Activated CD8-positive, alpha-beta T cell treated with anti-CD3 and anti-CD28 coated beads for 36 hours (primary cell): ENCODE data around the gene TCF7L2. TPM values are rescaled to one million over a fixed set of nuclear protein-coding genes. Genes with fewer than 3 reads are reported as not detected.

Experiments used
- ATAC-seq: fragments of 200-7000 bp; cut with Tn5 transposase; one replicate; pipeline ENCODE4 v1.10.0; 2021; ENCODE audit warnings: mild to moderate bottlenecking, moderate library complexity
- CTCF ChIA-PET: fragments of 350-600 bp; sonication (Branson Sonifier 250); formaldehyde crosslinking; loops from one replicate; lab custom pipeline; 2021; ENCODE audit warnings: antibody characterized with exemption; lab: Charles Lee
- POLR2A ChIA-PET: fragments of 350-600 bp; sonication (Branson Sonifier 250); formaldehyde crosslinking; loops from one replicate; lab custom pipeline; 2021; ENCODE audit warnings: antibody characterized with exemption; lab: Charles Lee
- DNase-seq: peaks from one replicate; pipeline ENCODE4 v3.0.0-alpha.2; 2020
- H3K27ac Mint-ChIP-seq: one replicate; pipeline ENCODE4 v1.8.0; 2021; ENCODE audit warnings: mild to moderate bottlenecking, mixed read lengths
- H3K27me3 Mint-ChIP-seq: one replicate; pipeline ENCODE4 v1.8.0; 2021; ENCODE audit warnings: mixed read lengths
- H3K36me3 Mint-ChIP-seq: one replicate; pipeline ENCODE4 v1.8.0; 2021; ENCODE audit warnings: low read depth, mixed read lengths
- H3K4me1 Mint-ChIP-seq: one replicate; pipeline ENCODE4 v1.8.0; 2021; ENCODE audit warnings: low read depth, mixed read lengths
- H3K4me3 Mint-ChIP-seq: one replicate; pipeline ENCODE4 v1.8.0; 2021; ENCODE audit warnings: mild to moderate bottlenecking, moderate library complexity, mixed read lengths
- H3K9me3 Mint-ChIP-seq: one replicate; pipeline ENCODE4 v1.8.0; 2021; ENCODE audit warnings: mixed read lengths
- intact Hi-C: fragments of 100-400 bp; cut with micrococcal nuclease; formaldehyde crosslinking; loops from one replicate; pipeline ENCODE4 v1.10.0; 2022
- total RNA-seq, 2 experiments: library from RNA; stranded (reverse); gene quantifications; one replicate each; pipeline ENCODE4 v1.2.3, GENCODE V29; 2021
- TF ChIP-seq, protein P1 (sequence below): fragments of 200-600 bp; IDR thresholded peaks from one replicate; pipeline ENCODE4 v1.8.0; 2022; ENCODE audit warnings: antibody characterized with exemption, mild to moderate bottlenecking

Gene TCF7L2
- total RNA-seq, 2 experiments from 2014 or later = 1.5 to 1.6 TPM

DNA sequence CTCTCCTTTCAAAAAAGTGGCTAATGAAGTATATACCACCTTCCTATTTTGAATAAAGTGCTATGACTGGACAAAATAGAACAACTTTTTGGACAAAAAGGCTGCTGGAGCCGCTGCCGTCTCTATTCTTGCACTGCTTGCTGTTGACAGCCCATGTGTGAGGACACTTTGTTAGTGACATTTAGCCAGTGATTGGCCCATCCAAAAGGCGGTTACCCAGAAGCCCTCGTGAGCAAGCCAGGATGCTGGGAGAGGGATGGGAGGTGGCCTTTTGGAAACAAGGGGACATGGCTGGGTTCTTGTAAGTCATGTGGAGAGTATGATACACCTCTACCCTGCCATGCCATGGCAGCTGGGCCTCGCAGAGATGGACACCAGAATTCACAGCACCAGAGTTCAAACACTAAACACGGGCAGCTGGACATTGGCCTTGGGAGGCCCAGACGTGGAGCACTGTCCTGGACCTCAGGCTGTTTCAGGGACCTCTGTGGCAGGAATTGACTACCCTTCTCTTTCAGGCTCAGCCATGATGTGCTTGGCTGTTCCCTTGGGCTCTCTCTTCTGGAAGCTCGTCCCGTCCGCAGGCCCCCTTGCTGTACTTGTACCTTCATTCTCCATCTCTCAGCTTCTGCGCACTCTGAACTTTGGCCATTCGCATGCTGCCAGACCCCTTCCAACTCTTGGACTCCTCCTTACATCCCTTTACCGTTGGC, 118.3 kb downstream of the TCF7L2 start:
- intact Hi-C loops = no loop called here
- no peak overlapping the region for H3K4me3 Mint-ChIP-seq
- no peak for DNase-seq
- no peak overlapping the region for H3K27ac Mint-ChIP-seq
- H3K9me3 Mint-ChIP-seq = no peaks in the 10 kb centered on the region
- POLR2A ChIA-PET = no interaction called here
- peaks cover 5% of the 10 kb centered on the region for H3K36me3 Mint-ChIP-seq
- H3K4me1 Mint-ChIP-seq = no peaks in the 10 kb centered on the region
- CTCF ChIA-PET = no interaction called here
- no peak for ATAC-seq
- H3K27me3 Mint-ChIP-seq = no peaks in the 10 kb centered on the region
- TF ChIP-seq, protein P1, sequence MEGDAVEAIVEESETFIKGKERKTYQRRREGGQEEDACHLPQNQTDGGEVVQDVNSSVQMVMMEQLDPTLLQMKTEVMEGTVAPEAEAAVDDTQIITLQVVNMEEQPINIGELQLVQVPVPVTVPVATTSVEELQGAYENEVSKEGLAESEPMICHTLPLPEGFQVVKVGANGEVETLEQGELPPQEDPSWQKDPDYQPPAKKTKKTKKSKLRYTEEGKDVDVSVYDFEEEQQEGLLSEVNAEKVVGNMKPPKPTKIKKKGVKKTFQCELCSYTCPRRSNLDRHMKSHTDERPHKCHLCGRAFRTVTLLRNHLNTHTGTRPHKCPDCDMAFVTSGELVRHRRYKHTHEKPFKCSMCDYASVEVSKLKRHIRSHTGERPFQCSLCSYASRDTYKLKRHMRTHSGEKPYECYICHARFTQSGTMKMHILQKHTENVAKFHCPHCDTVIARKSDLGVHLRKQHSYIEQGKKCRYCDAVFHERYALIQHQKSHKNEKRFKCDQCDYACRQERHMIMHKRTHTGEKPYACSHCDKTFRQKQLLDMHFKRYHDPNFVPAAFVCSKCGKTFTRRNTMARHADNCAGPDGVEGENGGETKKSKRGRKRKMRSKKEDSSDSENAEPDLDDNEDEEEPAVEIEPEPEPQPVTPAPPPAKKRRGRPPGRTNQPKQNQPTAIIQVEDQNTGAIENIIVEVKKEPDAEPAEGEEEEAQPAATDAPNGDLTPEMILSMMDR = no peak

DNA sequence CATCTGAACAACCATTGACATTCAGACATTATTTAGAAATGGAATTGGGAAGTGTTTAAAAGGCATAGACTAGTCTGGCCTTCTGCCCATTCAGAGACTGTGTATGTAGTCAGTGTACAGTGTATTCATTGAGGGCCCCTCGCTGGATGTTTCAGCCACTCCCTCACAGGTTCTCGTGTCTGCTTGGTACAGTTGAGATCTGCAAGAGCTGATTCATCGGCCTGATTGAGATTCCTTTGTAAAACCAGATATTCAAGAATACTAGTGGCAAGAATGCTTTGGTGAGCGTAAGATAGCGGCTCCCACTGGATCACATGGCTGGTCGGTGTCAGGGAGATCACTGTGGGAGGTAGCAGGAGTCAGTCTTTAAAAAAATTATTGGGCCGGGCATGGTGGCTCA, 119.5 kb downstream of the TCF7L2 start:
- H3K4me3 Mint-ChIP-seq = no peak overlapping the region
- ChIA-PET POLR2A (no interaction called here), CTCF (no interaction called here)
- H3K27ac Mint-ChIP-seq = no peak overlapping the region
- intact Hi-C loops = no loop called here
- H3K27me3 Mint-ChIP-seq = no peaks in the 10 kb centered on the region
- no peaks in the 10 kb centered on the region for H3K4me1 Mint-ChIP-seq
- TF ChIP-seq, protein P1 = no peak
- peaks cover 5% of the 10 kb centered on the region for H3K36me3 Mint-ChIP-seq
- no peaks in the 10 kb centered on the region for H3K9me3 Mint-ChIP-seq
- ATAC-seq (no peak), DNase-seq (no peak)

DNA sequence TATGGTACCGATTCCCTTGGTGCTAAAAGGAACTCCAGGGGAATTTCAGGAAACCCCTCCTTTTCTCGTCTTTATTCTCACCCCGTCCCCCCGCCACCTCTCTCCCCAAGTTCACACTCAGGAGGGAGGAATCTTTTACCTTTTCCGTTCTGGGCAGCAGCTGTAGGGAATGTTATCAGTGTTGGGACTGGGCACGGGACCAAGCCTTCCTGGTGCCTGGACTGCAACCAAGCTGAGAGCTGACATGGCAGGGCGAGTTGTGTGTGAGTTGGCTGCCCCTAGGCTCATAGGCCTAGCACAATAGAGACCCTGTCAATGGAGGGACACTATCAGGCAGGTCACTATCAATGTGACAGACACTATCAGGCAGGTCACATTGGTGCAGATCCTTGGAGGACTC, 121.4 kb downstream of the TCF7L2 start:
- TF ChIP-seq, protein P1 = no peak
- ChIA-PET CTCF (no interaction called here), POLR2A (no interaction called here)
- ATAC-seq (no peak), DNase-seq (no peak)
- Mint-ChIP-seq H3K9me3 (no peaks in the 10 kb centered on the region), H3K4me3 (no peak overlapping the region), H3K27me3 (no peaks in the 10 kb centered on the region), H3K27ac (no peak overlapping the region), H3K4me1 (no peaks in the 10 kb centered on the region), H3K36me3 (peaks cover 5% of the 10 kb centered on the region)
- intact Hi-C loops = no loop called here

DNA sequence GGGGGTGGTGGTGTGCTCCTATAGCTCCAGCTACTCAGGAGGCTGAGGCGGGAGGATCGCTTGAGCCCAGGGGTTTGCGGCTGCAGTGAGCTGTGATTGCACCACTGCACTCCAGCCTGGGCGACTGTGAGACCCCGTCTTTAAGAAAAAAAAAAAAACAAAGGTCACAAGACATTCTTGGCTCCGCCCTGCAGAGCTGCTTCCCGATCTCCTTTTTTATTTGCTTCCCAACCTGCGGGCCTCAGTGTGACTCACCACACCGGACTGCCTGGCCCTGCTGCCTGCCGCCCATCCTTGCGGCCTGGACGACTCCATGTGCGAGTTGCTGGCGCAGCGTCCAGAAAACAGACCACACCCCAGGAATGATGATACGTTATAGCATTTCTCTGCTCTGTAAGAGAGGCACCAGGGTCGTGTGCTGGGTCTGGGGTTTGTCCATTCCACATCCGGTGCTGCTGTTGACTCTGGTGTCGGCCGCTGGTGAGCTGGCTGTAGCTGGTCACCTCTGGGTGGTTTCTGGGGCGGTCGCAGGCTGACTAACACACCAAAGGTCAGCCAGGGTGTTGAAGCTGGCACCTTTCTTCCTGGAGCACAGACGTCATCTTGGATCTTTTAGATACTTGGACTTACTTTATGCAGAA, 123.6 kb downstream of the TCF7L2 start:
- Mint-ChIP-seq H3K27me3 (no peaks in the 10 kb centered on the region), H3K27ac (no peak overlapping the region), H3K9me3 (no peaks in the 10 kb centered on the region), H3K4me1 (no peaks in the 10 kb centered on the region), H3K4me3 (no peak overlapping the region), H3K36me3 (peaks cover 5% of the 10 kb centered on the region)
- TF ChIP-seq, protein P1 = no peak
- intact Hi-C loops = no loop called here
- ATAC-seq = no peak
- POLR2A ChIA-PET = no interaction called here
- no peak for DNase-seq
- CTCF ChIA-PET = interaction anchor here (0.7 kb wide), 1 partner anchor 1418 kb away, joined by 3 read pairs; no protein-coding TSS in a partner anchor

DNA sequence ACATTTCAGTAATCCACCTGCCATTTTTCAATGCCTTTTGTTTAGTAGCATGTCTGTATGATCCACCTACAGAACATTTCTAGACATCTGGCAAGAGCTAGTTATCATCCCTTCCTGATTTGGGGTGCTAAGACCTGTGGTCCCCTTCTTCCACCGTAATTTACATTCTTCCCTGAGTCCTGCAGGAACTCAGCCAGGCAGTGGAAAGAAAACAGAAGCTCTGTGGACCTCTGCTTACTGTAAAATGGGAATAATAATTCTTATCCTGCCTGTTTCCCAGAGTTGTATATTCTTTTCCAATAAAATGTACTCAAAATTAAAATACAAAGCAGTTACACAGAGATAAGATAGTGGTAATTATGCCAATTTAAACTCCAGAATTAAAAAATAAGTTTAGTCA, 126.9 kb downstream of the TCF7L2 start:
- no peak for ATAC-seq
- Mint-ChIP-seq H3K9me3 (no peaks in the 10 kb centered on the region), H3K4me1 (no peaks in the 10 kb centered on the region), H3K36me3 (no peaks in the 10 kb centered on the region), H3K27me3 (no peaks in the 10 kb centered on the region), H3K27ac (no peak overlapping the region), H3K4me3 (no peak overlapping the region)
- POLR2A ChIA-PET = interaction anchor here (1.3 kb wide), 1 partner anchor 11 kb away, joined by 4 read pairs; no protein-coding TSS in a partner anchor
- TF ChIP-seq, protein P1 = no peak
- CTCF ChIA-PET = no interaction called here
- intact Hi-C loops = no loop called here
- DNase-seq = no peak
